Spleen (tissue), 11 donors: Measurements from ENCODE around the gene RBM20. TPM values are rescaled to one million over a fixed set of nuclear protein-coding genes. Genes with fewer than 3 reads are reported as not detected.

Source experiments
- DNase-seq: peaks from one replicate; pipeline ENCODE4 v3.0.0-alpha.2; 2020
- H3K27ac ChIP-seq, 8 donors: fragments of 200-600 bp; sonication (generic) in 7 of 8; 1 replicate in 4 of 8; 2 replicates in 4 of 8; pipeline versions ENCODE4 v1.5.0 to v1.8.0; 2016 to 2021; ENCODE audit warnings: inconsistent platforms in 4 of 8, mild to moderate bottlenecking in 4 of 8, moderate library complexity in 1 of 8
- H3K27me3 ChIP-seq, 7 donors: fragments of 200-600 bp; sonication (generic) in 6 of 7; replicated peaks in 1 of 7; 1 replicate in 4 of 7; 2 replicates in 3 of 7; pipeline versions ENCODE4 v1.5.0 to v1.8.0; 2016 to 2021; ENCODE audit warnings: inconsistent platforms in 3 of 7, mild to moderate bottlenecking in 1 of 7
- H3K36me3 ChIP-seq, 6 donors: fragments of 200-600 bp; sonication (generic) in 5 of 6; 1 replicate in 4 of 6; 2 replicates in 2 of 6; pipeline versions ENCODE4 v1.5.0 to v1.8.0; 2016 to 2021; ENCODE audit warnings: inconsistent platforms in 2 of 6
- H3K4me1 ChIP-seq, 6 donors: fragments of 200-600 bp; sonication (generic) in 5 of 6; 1 replicate in 3 of 6; 2 replicates in 3 of 6; pipeline versions ENCODE4 v1.5.0 to v1.8.0; 2016 to 2021; ENCODE audit warnings: inconsistent platforms in 3 of 6
- H3K4me3 ChIP-seq, 8 donors: fragments of 200-600 bp; sonication (generic) in 7 of 8; 1 replicate in 4 of 8; 2 replicates in 4 of 8; pipeline versions ENCODE4 v1.5.0 to v1.8.0; 2016 to 2021; ENCODE audit warnings: inconsistent platforms in 4 of 8, mild to moderate bottlenecking in 4 of 8, moderate library complexity in 2 of 8
- H3K9me3 ChIP-seq, 8 donors: fragments of 200-600 bp; sonication (generic) in 7 of 8; 1 replicate in 4 of 8; 2 replicates in 4 of 8; pipeline versions ENCODE4 v1.5.0 to v1.8.0; 2016 to 2021; ENCODE audit warnings: inconsistent platforms in 4 of 8
- POLR2A ChIP-seq, 3 donors: fragments of 450-650 bp; IDR thresholded peaks; one replicate each; pipeline ENCODE4 v1.5.1; 2017; ENCODE audit warnings: antibody characterized with exemption in 3 of 3, mild to moderate bottlenecking in 1 of 3
- POLR2AphosphoS5 ChIP-seq, 3 donors: sonication (generic); formaldehyde crosslinking; IDR thresholded peaks; one replicate each; pipeline ENCODE4 v1.5.1; 2017; ENCODE audit warnings: antibody characterized with exemption in 3 of 3
- WGBS, 5 donors: extraction: QIAGEN DNeasy Blood & Tissue Kit in 3 of 5; methylation state at CpG; one replicate each; pipeline versions ENCODE4 v1.1.5 to v1.1.7; 2013 to 2018; 5-methylcytosine and 5-hydroxymethylcytosine counted together
- intact Hi-C: fragments of 100-400 bp; cut with DNase I; formaldehyde crosslinking; loops from one replicate; pipeline ENCODE4 v1.15.0; 2023; ENCODE audit warnings: low total_unique reads
- polyA plus RNA-seq, 3 donors: library from polyadenylated mRNA; stranded (reverse); fragments of 200-250 nt; gene quantifications; one replicate each; pipeline ENCODE4 v1.2.1, GENCODE V29; 2013
- total RNA-seq, 7 donors: library from RNA; depleted of rRNA in 3 of 7; stranded (reverse); fragments of >200 nt in 3 of 7; fragmentation: NEBNext Ultra II Directional in 4 of 7; extraction: Animal tissue kit (Norgen Biotek cat#: 25700) in 4 of 7; gene quantifications; one replicate each; pipeline versions ENCODE4 v1.1.0 to v1.2.1, GENCODE V29; 2016 to 2021
- TF ChIP-seq, protein P1 (sequence below), 11 experiments: fragments of 200-600 bp in 7 of 11; fragments of 450-650 bp in 4 of 11; sonication (generic) in 4 of 11; IDR thresholded peaks in 8 of 11; conservative IDR thresholded peaks in 3 of 11; 1 replicate in 7 of 11; 2 replicates in 4 of 11; pipeline versions ENCODE4 v1.4.0 to v1.8.0; 2016 to 2021; ENCODE audit warnings: antibody characterized with exemption in 11 of 11, inconsistent platforms in 4 of 11, mild to moderate bottlenecking in 1 of 11
- donor health status: healthy with polysubstance abuse.
- donor health status: DM: no; HTN: no; CAD: no; lungs with moderate emphysema.
- donor health status: DM: no; HTN: no; CAD: no.
- donor health status: Bipolar disorder and iron deficiency.
- donor health status: healthy.
- donor health status: DM: no; HTN: no; CAD: no.
- donor health status: DM: yes; HTN: yes; CAD: no.

Gene RBM20
- total and polyA plus RNA-seq, 10 donors: 0.04 to 0.72 (median 0.29) TPM; not detected in 1

- Histone ChIP-seq H3K9me3 (no peaks in the 10 kb centered on the region), H3K4me1 (peaks cover 12 to 83% (median 52%) of the 10 kb centered on the region in 6 donors), H3K27ac (peak overlapping the region in 1 of 8 donors; percentile 86), H3K36me3 (no peaks in the 10 kb centered on the region), H3K27me3 (no peaks in the 10 kb centered on the region), H3K4me3 (no peak overlapping the region)
- intact Hi-C loops: no loop called here
- DNase-seq: no peak
- 84 to 93% (median 90%) methylated on average over 4 of the region's 4 CpGs for WGBS, 5 donors
- TF ChIP-seq, protein P1, sequence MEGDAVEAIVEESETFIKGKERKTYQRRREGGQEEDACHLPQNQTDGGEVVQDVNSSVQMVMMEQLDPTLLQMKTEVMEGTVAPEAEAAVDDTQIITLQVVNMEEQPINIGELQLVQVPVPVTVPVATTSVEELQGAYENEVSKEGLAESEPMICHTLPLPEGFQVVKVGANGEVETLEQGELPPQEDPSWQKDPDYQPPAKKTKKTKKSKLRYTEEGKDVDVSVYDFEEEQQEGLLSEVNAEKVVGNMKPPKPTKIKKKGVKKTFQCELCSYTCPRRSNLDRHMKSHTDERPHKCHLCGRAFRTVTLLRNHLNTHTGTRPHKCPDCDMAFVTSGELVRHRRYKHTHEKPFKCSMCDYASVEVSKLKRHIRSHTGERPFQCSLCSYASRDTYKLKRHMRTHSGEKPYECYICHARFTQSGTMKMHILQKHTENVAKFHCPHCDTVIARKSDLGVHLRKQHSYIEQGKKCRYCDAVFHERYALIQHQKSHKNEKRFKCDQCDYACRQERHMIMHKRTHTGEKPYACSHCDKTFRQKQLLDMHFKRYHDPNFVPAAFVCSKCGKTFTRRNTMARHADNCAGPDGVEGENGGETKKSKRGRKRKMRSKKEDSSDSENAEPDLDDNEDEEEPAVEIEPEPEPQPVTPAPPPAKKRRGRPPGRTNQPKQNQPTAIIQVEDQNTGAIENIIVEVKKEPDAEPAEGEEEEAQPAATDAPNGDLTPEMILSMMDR (IDR thresholded peaks at IDR 0.05 in 8 of 11, conservative IDR thresholded peaks at IDR 0.05 in 3 of 11): no peak
- TF ChIP-seq POLR2AphosphoS5 (IDR thresholded peaks at IDR 0.05) (no peak), POLR2A (IDR thresholded peaks at IDR 0.05) (no peak)
These were observed 200.4 kb downstream of the RBM20 start for GRCh38 chr10:110844617-110844881.

GRCh38 chr10:110845192-110845755 lies 201.1 kb downstream of the RBM20 start:
- Histone ChIP-seq H3K27ac (peak overlapping the region in 1 of 8 donors; percentile 18), H3K36me3 (no peaks in the 10 kb centered on the region), H3K9me3 (no peaks in the 10 kb centered on the region), H3K4me3 (no peak overlapping the region), H3K27me3 (no peaks in the 10 kb centered on the region), H3K4me1 (peaks cover 13 to 90% (median 56%) of the 10 kb centered on the region in 6 donors)
- intact Hi-C loops: no loop called here
- WGBS, 5 donors: 71 to 87% (median 80%) methylated on average over 1 to 2 of the region's 2 CpGs
- no peak for DNase-seq
- no peak for TF ChIP-seq POLR2A (IDR thresholded peaks at IDR 0.05)
- no peak for TF ChIP-seq POLR2AphosphoS5 (IDR thresholded peaks at IDR 0.05)
- TF ChIP-seq, protein P1 (IDR thresholded peaks at IDR 0.05 in 8 of 11, conservative IDR thresholded peaks at IDR 0.05 in 3 of 11): no peak

GRCh38 chr10:110845756-110846620 lies 201.9 kb downstream of the RBM20 start:
- H3K4me3 ChIP-seq: no peak overlapping the region
- 84 to 90% (median 87%) methylated on average over 3 of the region's 3 CpGs for WGBS, 5 donors
- H3K27me3 ChIP-seq: no peaks in the 10 kb centered on the region
- no peaks in the 10 kb centered on the region for H3K9me3 ChIP-seq
- TF ChIP-seq POLR2AphosphoS5 (IDR thresholded peaks at IDR 0.05): no peak
- H3K36me3 ChIP-seq: no peaks in the 10 kb centered on the region
- peak overlapping the region in 1 of 8 donors; percentile 18 for H3K27ac ChIP-seq
- H3K4me1 ChIP-seq: peaks cover 21 to 90% (median 59%) of the 10 kb centered on the region in 6 donors
- intact Hi-C loops: no loop called here
- DNase-seq: no peak

- Histone ChIP-seq H3K27ac (no peak overlapping the region), H3K36me3 (no peaks in the 10 kb centered on the region), H3K4me1 (peaks cover 23 to 90% (median 60%) of the 10 kb centered on the region in 6 donors), H3K9me3 (no peaks in the 10 kb centered on the region), H3K27me3 (no peaks in the 10 kb centered on the region), H3K4me3 (no peak overlapping the region)
- intact Hi-C loops: no loop called here
- TF ChIP-seq POLR2A (IDR thresholded peaks at IDR 0.05) (no peak), POLR2AphosphoS5 (IDR thresholded peaks at IDR 0.05) (no peak)
- TF ChIP-seq, protein P1 (IDR thresholded peaks at IDR 0.05 in 8 of 11, conservative IDR thresholded peaks at IDR 0.05 in 3 of 11): no peak
- 88 to 92% (median 91%) methylated on average over 6 of the region's 6 CpGs for WGBS, 5 donors
- no peak for DNase-seq
These were observed 203.2 kb downstream of the RBM20 start for GRCh38 chr10:110847374-110847773.
